Measurements from ENCODE around the gene SLC12A8. TPM values are rescaled to one million over a fixed set of nuclear protein-coding genes. Genes with fewer than 3 reads are reported as not detected.

SLC12A8 gene
- polyA plus RNA-seq, 1 of the 3 experiments (the other 2 are of a cell fraction): 7.5 TPM

- CTCF ChIA-PET: interaction anchor here (1.5 kb wide), 1 partner anchor 12 kb away, joined by 4 read pairs; no protein-coding TSS in a partner anchor
Measured at GRCh38 chr3:125075738-125076137, 136.8 kb downstream of the SLC12A8 start.

GRCh38 chr3:125073390-125073905 is 139.1 kb downstream of the SLC12A8 start:
- no peak overlapping the region; a peak in 1 of 4 replicates for H3K27ac ChIP-seq (ENCODE audit: low read depth in 2 of 2, low read length in 1 of 2)
- WGBS (ENCODE audit: low lambda C conversion rate): 95% methylated on average over 7 of the region's 7 CpGs
- H3K4me2 ChIP-seq: no peak overlapping the region
- H3K36me3 ChIP-seq (replicated peaks in 1 of 2; ENCODE audit: control insufficient read depth in 1 of 2, insufficient read depth in 2 of 2, low read length in 1 of 2): no peaks in the 10 kb centered on the region
- peaks cover 0 to 17% of the 10 kb centered on the region in 2 experiments; a peak in 1 of 4 replicates for H3K4me1 ChIP-seq (ENCODE audit: control insufficient read depth in 1 of 2, insufficient read depth in 2 of 2, low read depth in 1 of 2, low read length in 1 of 2)
- ChIA-PET CTCF (no interaction called here), POLR2A (no interaction called here)
- no peaks in the 10 kb centered on the region for H3K79me2 ChIP-seq (ENCODE audit: insufficient read depth)
- H3K4me3 ChIP-seq (ENCODE audit: low read depth in 2 of 2, low read length in 1 of 2): no peak overlapping the region
- H4K20me1 ChIP-seq (ENCODE audit: insufficient read depth): no peaks in the 10 kb centered on the region
- no peak for TF ChIP-seq YY1 (IDR thresholded peaks at IDR 0.05; ENCODE audit: low read depth)
- no peak for TF ChIP-seq CHD2 (IDR thresholded peaks at IDR 0.05; ENCODE audit: low read length, partially characterized antibody)
- no peak for TF ChIP-seq EZH2phosphoT487 (IDR thresholded peaks at IDR 0.05; ENCODE audit: borderline replicate concordance, low read depth)
- TF ChIP-seq TEAD4 (IDR thresholded peaks at IDR 0.05; ENCODE audit: borderline replicate concordance, insufficient read depth): no peak
- DNase-seq: no peak
- no peaks in the 10 kb centered on the region for H3K9me3 ChIP-seq
- no peaks in the 10 kb centered on the region for H3K27me3 ChIP-seq (ENCODE audit: insufficient read depth)
- H3K9me2 ChIP-seq: no peaks in the 10 kb centered on the region
- H3K9ac ChIP-seq: no peak overlapping the region
- peaks cover 5% of the 10 kb centered on the region for H3F3A ChIP-seq (replicated peaks; ENCODE audit: insufficient read depth)
- H2AFZ ChIP-seq (ENCODE audit: low read depth): no peak overlapping the region

More at GRCh38 chr3:125075738-125076137, 136.8 kb downstream of the SLC12A8 start:
- no peak overlapping the region for H3K9ac ChIP-seq
- no peaks in the 10 kb centered on the region for H3K79me2 ChIP-seq (ENCODE audit: insufficient read depth)
- H2AFZ ChIP-seq (ENCODE audit: low read depth): no peak overlapping the region
- H3K36me3 ChIP-seq (replicated peaks in 1 of 2; ENCODE audit: control insufficient read depth in 1 of 2, insufficient read depth in 2 of 2, low read length in 1 of 2): no peaks in the 10 kb centered on the region
- no peak overlapping the region for H3K27ac ChIP-seq (ENCODE audit: low read depth in 2 of 2, low read length in 1 of 2)
- H3K27me3 ChIP-seq (ENCODE audit: insufficient read depth): no peaks in the 10 kb centered on the region
- no peaks in the 10 kb centered on the region for H3K9me2 ChIP-seq
- H4K20me1 ChIP-seq (ENCODE audit: insufficient read depth): no peaks in the 10 kb centered on the region
- no peaks in the 10 kb centered on the region for H3K9me3 ChIP-seq
- peaks cover 0 to 17% of the 10 kb centered on the region in 2 experiments; a peak in 1 of 4 replicates for H3K4me1 ChIP-seq (ENCODE audit: control insufficient read depth in 1 of 2, insufficient read depth in 2 of 2, low read depth in 1 of 2, low read length in 1 of 2)
- H3F3A ChIP-seq (replicated peaks; ENCODE audit: insufficient read depth): peaks cover 5% of the 10 kb centered on the region
- POLR2A ChIA-PET: no interaction called here
- WGBS (ENCODE audit: low lambda C conversion rate): 87% methylated on average over 3 of the region's 3 CpGs
- peak; percentile 42 for DNase-seq
- TF ChIP-seq IRF3 (IDR thresholded peaks at IDR 0.05; ENCODE audit: low read depth, low read length) (no peak), PBX3 (IDR thresholded peaks at IDR 0.05) (no peak)
- no peak overlapping the region for H3K4me2 ChIP-seq
- no peak overlapping the region for H3K4me3 ChIP-seq (ENCODE audit: low read depth in 2 of 2, low read length in 1 of 2)

- Histone ChIP-seq H3K9me2 (no peaks in the 10 kb centered on the region), H3K9ac (no peak overlapping the region), H2AFZ (ENCODE audit: low read depth) (no peak overlapping the region), H3K27ac (ENCODE audit: low read depth in 2 of 2, low read length in 1 of 2) (no peak overlapping the region), H3K27me3 (ENCODE audit: insufficient read depth) (no peaks in the 10 kb centered on the region), H3K9me3 (no peaks in the 10 kb centered on the region), H3K4me1 (ENCODE audit: control insufficient read depth in 1 of 2, insufficient read depth in 2 of 2, low read depth in 1 of 2, low read length in 1 of 2) (peaks cover 0 to 17% of the 10 kb centered on the region in 2 experiments; a peak in 1 of 4 replicates), H3K4me3 (ENCODE audit: low read depth in 2 of 2, low read length in 1 of 2) (no peak overlapping the region), H3K79me2 (ENCODE audit: insufficient read depth) (no peaks in the 10 kb centered on the region), H4K20me1 (ENCODE audit: insufficient read depth) (no peaks in the 10 kb centered on the region), H3K36me3 (replicated peaks in 1 of 2; ENCODE audit: control insufficient read depth in 1 of 2, insufficient read depth in 2 of 2, low read length in 1 of 2) (no peaks in the 10 kb centered on the region), H3K4me2 (no peak overlapping the region), H3F3A (replicated peaks; ENCODE audit: insufficient read depth) (peaks cover 5% of the 10 kb centered on the region)
- no peak for DNase-seq
- 93% methylated on average over 4 of the region's 4 CpGs for WGBS (ENCODE audit: low lambda C conversion rate)
- POLR2A ChIA-PET: interaction anchor here (0.6 kb wide), 1 partner anchor 99 kb away, joined by 3 read pairs; no protein-coding TSS in a partner anchor
- CTCF ChIA-PET: interaction anchor here (1.0 kb wide), 1 partner anchor 23 kb away, joined by 3 read pairs; no protein-coding TSS in a partner anchor
- TF ChIP-seq ZBTB33 (IDR thresholded peaks at IDR 0.05; ENCODE audit: borderline replicate concordance, low read depth): no peak
- TF ChIP-seq ELF1 (IDR thresholded peaks at IDR 0.05): no peak
- no peak for TF ChIP-seq MAX (IDR thresholded peaks at IDR 0.05; ENCODE audit: low read depth)
- TF ChIP-seq NRF1 (IDR thresholded peaks at IDR 0.05; ENCODE audit: low read depth, low read length): no peak
- TF ChIP-seq PBX3 (IDR thresholded peaks at IDR 0.05): no peak
- no peak for TF ChIP-seq MEF2A (IDR thresholded peaks at IDR 0.05; ENCODE audit: borderline replicate concordance, low read depth)
- no peak for TF ChIP-seq TEAD4 (IDR thresholded peaks at IDR 0.05; ENCODE audit: borderline replicate concordance, insufficient read depth)
- TF ChIP-seq TAF1 (IDR thresholded peaks at IDR 0.05; ENCODE audit: borderline replicate concordance, low read depth, low read length): no peak
- no peak for TF ChIP-seq GATA2 (CRISPR knock-in tag; IDR thresholded peaks at IDR 0.05)
- no peak for TF ChIP-seq SIN3A (IDR thresholded peaks at IDR 0.05; ENCODE audit: borderline replicate concordance, low read depth, low read length)
Measured at GRCh38 chr3:125072749-125073389, 139.7 kb downstream of the SLC12A8 start.

All from SK-N-SH (cell line).